ENCODE measurements around the gene CYP27A1. TPM values are rescaled to one million over a fixed set of nuclear protein-coding genes. Genes with fewer than 3 reads are reported as not detected.

CYP27A1 gene
- total RNA-seq, 1 donor: 25.0 TPM

DNA sequence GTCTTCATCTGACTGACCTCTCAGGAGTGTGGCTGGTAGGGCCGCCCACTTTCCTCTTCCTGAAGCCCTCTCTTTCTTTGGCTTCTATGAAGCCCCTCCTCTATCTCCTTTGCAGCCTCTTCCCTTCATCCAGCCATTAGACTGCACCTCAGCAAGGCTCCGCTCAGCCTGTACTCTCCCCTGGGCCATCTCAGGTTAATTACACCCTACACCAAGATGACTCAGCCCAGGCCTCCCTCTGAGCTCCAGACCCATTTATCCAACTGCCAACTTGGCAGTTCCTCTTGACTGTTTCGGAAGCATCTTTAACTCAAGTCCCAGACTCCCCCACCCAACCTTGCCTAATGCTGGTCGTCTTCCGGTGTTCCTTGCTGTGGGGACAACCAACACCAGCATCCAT, 71.8 kb downstream of the CYP27A1 start:
- Histone ChIP-seq H4K20me1 (ENCODE audit: insufficient read depth, low read length) (no peaks in the 10 kb centered on the region), H3K36me3 (ENCODE audit: insufficient read depth, low read length) (no peaks in the 10 kb centered on the region), H2AFZ (ENCODE audit: low read length) (no peak overlapping the region), H3K27ac (ENCODE audit: low read depth, low read length) (no peak overlapping the region), H3K4me3 (ENCODE audit: insufficient read depth, low read length) (no peak overlapping the region), H3K4me1 (ENCODE audit: insufficient read depth, low read length) (peaks cover 12% of the 10 kb centered on the region), H3K27me3 (ENCODE audit: insufficient read depth, low read length) (peaks cover 52% of the 10 kb centered on the region), H3K79me2 (ENCODE audit: insufficient read depth, low read length) (no peaks in the 10 kb centered on the region), H3K9me3 (ENCODE audit: low read depth, low read length) (no peaks in the 10 kb centered on the region), H3K4me2 (ENCODE audit: insufficient read depth, low read length) (no peak overlapping the region)
- TF ChIP-seq, protein P1, sequence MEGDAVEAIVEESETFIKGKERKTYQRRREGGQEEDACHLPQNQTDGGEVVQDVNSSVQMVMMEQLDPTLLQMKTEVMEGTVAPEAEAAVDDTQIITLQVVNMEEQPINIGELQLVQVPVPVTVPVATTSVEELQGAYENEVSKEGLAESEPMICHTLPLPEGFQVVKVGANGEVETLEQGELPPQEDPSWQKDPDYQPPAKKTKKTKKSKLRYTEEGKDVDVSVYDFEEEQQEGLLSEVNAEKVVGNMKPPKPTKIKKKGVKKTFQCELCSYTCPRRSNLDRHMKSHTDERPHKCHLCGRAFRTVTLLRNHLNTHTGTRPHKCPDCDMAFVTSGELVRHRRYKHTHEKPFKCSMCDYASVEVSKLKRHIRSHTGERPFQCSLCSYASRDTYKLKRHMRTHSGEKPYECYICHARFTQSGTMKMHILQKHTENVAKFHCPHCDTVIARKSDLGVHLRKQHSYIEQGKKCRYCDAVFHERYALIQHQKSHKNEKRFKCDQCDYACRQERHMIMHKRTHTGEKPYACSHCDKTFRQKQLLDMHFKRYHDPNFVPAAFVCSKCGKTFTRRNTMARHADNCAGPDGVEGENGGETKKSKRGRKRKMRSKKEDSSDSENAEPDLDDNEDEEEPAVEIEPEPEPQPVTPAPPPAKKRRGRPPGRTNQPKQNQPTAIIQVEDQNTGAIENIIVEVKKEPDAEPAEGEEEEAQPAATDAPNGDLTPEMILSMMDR (IDR thresholded peaks at IDR 0.05; ENCODE audit: extremely low read depth, low read depth, low read length): no peak
- DNase-seq (ENCODE audit: insufficient read length, low spot score, missing footprints): peak; percentile 86

DNA sequence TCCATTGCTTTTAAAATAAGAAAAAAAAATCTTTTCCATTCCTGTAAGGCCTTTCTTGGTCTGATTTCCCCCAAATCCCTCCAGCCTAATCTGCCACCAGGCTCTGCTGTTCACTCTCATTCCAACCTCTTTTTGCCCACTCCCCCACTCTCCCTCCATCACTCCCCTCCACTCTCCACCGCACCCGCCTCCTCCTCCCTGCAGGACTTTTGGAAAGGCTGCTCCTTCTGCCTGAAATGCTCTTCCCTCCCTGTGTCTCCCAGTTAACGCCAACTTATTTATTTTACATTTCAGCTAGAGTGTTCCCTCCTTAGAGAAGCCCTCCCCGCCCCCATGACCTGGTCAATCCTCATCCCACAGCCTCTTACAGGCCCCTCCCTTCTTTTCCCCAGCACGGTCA, 72.9 kb downstream of the CYP27A1 start:
- Histone ChIP-seq H4K20me1 (ENCODE audit: insufficient read depth, low read length) (no peaks in the 10 kb centered on the region), H3K27me3 (ENCODE audit: insufficient read depth, low read length) (peaks cover 60% of the 10 kb centered on the region), H3K4me3 (ENCODE audit: insufficient read depth, low read length) (no peak overlapping the region), H2AFZ (ENCODE audit: low read length) (no peak overlapping the region), H3K79me2 (ENCODE audit: insufficient read depth, low read length) (no peaks in the 10 kb centered on the region), H3K4me2 (ENCODE audit: insufficient read depth, low read length) (no peak overlapping the region), H3K4me1 (ENCODE audit: insufficient read depth, low read length) (peaks cover 10% of the 10 kb centered on the region), H3K36me3 (ENCODE audit: insufficient read depth, low read length) (no peaks in the 10 kb centered on the region), H3K9me3 (ENCODE audit: low read depth, low read length) (no peaks in the 10 kb centered on the region), H3K27ac (ENCODE audit: low read depth, low read length) (no peak overlapping the region)
- TF ChIP-seq, protein P1 (IDR thresholded peaks at IDR 0.05; ENCODE audit: extremely low read depth, low read depth, low read length): no peak
- DNase-seq (ENCODE audit: insufficient read length, low spot score, missing footprints): no peak

DNA sequence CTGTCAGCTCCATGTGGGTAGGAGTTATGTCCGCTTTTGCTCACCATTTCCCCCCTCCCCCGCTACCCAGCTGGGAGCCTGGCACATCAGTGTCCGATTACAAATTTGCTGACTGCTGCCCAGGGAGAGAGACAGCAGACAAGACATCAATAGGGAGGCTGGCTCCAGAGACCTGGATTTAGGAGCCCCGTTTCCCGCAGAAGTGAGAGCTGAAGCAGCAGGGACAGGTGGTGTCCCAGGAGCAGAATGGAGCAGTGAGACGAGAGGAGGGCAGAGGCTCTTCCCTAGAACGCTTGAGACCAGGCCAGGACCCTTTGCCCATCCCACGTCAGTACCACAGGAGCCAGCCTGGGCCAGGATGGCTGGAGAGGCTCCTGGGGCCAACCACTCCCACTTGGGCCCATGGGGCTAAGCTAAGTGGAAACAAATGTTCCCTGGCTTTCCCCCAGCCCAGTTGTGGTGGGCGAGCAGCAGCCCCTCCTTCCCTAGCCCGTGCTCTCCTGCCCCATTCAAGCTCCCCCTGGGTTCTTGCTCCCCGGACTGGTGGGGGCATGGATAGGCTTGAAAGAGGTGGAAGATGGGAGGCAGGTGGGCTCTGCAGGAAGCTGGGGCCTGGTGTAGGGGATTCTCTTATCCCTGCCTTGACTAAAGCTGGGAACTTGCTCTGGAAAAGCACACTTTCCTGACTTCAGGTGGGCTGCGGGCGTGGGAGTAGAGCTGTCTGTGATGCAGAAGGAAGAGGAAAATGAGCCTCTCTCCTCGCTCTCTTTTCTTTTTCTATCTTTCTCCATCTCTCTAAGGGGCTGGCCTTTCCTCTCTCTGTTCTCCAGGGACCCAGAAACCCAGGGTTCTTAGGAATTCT, 73.6 kb downstream of the CYP27A1 start:
- Histone ChIP-seq H3K27ac (ENCODE audit: low read depth, low read length) (no peak overlapping the region), H3K27me3 (ENCODE audit: insufficient read depth, low read length) (peaks cover 67% of the 10 kb centered on the region)

More for the DNA sequence above, 73.6 kb downstream of the CYP27A1 start:
- Histone ChIP-seq H3K4me2 (ENCODE audit: insufficient read depth, low read length) (no peak overlapping the region), H3K36me3 (ENCODE audit: insufficient read depth, low read length) (no peaks in the 10 kb centered on the region), H3K9me3 (ENCODE audit: low read depth, low read length) (no peaks in the 10 kb centered on the region), H2AFZ (ENCODE audit: low read length) (no peak overlapping the region), H3K4me1 (ENCODE audit: insufficient read depth, low read length) (peaks cover 8% of the 10 kb centered on the region), H4K20me1 (ENCODE audit: insufficient read depth, low read length) (no peaks in the 10 kb centered on the region), H3K79me2 (ENCODE audit: insufficient read depth, low read length) (no peaks in the 10 kb centered on the region), H3K4me3 (ENCODE audit: insufficient read depth, low read length) (no peak overlapping the region)
- TF ChIP-seq, protein P1 (IDR thresholded peaks at IDR 0.05; ENCODE audit: extremely low read depth, low read depth, low read length): no peak
- DNase-seq (ENCODE audit: insufficient read length, low spot score, missing footprints): peak; percentile 42

Data from osteoblast (primary cell).